ENCODE results near the gene CDH12.

The CDH12 gene

GRCh38 chr5:21823076-21823574 lies 1030.0 kb downstream of the CDH12 start:
- no peak for DNase-seq
- Histone ChIP-seq H3K36me3 (replicated peaks) (no peaks in the 10 kb centered on the region), H3K27me3 (replicated peaks) (no peaks in the 10 kb centered on the region), H3K4me3 (ENCODE audit: low read depth, low read length) (no peak overlapping the region), H3K27ac (no peak overlapping the region)
- no peak for TF ChIP-seq CTCF (IDR thresholded peaks at IDR 0.05; ENCODE audit: low read depth, low read length, missing control alignments)
- in situ Hi-C loops (cut with HindIII; ENCODE audit: low pct_ligation_motif_present, low sequenced_read_pairs), result no loop called here

GRCh38 chr5:21820527-21820926 lies 1032.6 kb downstream of the CDH12 start:
- in situ Hi-C loops (cut with HindIII; ENCODE audit: low pct_ligation_motif_present, low sequenced_read_pairs), result no loop called here
- TF ChIP-seq CTCF (IDR thresholded peaks at IDR 0.05; ENCODE audit: low read depth, low read length, missing control alignments), result no peak
- Histone ChIP-seq H3K4me3 (ENCODE audit: low read depth, low read length) (no peak overlapping the region), H3K27me3 (replicated peaks) (no peaks in the 10 kb centered on the region), H3K27ac (no peak overlapping the region), H3K36me3 (replicated peaks) (no peaks in the 10 kb centered on the region)
- DNase-seq, result no peak

- H3K27ac ChIP-seq, result no peak overlapping the region
- in situ Hi-C loops (cut with HindIII; ENCODE audit: low pct_ligation_motif_present, low sequenced_read_pairs), result no loop called here
- no peaks in the 10 kb centered on the region for H3K36me3 ChIP-seq (replicated peaks)
- no peaks in the 10 kb centered on the region for H3K27me3 ChIP-seq (replicated peaks)
- DNase-seq, result no peak
- no peak for TF ChIP-seq CTCF (IDR thresholded peaks at IDR 0.05; ENCODE audit: low read depth, low read length, missing control alignments)
- no peak overlapping the region for H3K4me3 ChIP-seq (ENCODE audit: low read depth, low read length)
Observed at GRCh38 chr5:21818370-21818720, 1034.8 kb downstream of the CDH12 start.

- no peak overlapping the region for H3K4me3 ChIP-seq (ENCODE audit: low read depth, low read length)
- no peak for TF ChIP-seq CTCF (IDR thresholded peaks at IDR 0.05; ENCODE audit: low read depth, low read length, missing control alignments)
- in situ Hi-C loops (cut with HindIII; ENCODE audit: low pct_ligation_motif_present, low sequenced_read_pairs), result no loop called here
- no peaks in the 10 kb centered on the region for H3K27me3 ChIP-seq (replicated peaks)
- no peaks in the 10 kb centered on the region for H3K36me3 ChIP-seq (replicated peaks)
- peak overlapping the region; percentile 31 for H3K27ac ChIP-seq
- no peak for DNase-seq
Observed at GRCh38 chr5:21817668-21818369, 1035.3 kb downstream of the CDH12 start.

GRCh38 chr5:21810737-21811316 lies 1042.3 kb downstream of the CDH12 start:
- H3K27me3 ChIP-seq (replicated peaks), result no peaks in the 10 kb centered on the region
- in situ Hi-C loops (cut with HindIII; ENCODE audit: low pct_ligation_motif_present, low sequenced_read_pairs), result no loop called here
- no peak overlapping the region for H3K4me3 ChIP-seq (ENCODE audit: low read depth, low read length)
- DNase-seq, result no peak
- H3K27ac ChIP-seq, result no peak overlapping the region
- TF ChIP-seq CTCF (IDR thresholded peaks at IDR 0.05; ENCODE audit: low read depth, low read length, missing control alignments), result peak; percentile 30
- H3K36me3 ChIP-seq (replicated peaks), result no peaks in the 10 kb centered on the region

Measured in brain microvascular endothelial cell (primary cell).